OCI-LY7 (cell line): Measurements from ENCODE around the gene NAA50.

ENCODE experiments used
- EZH2phosphoT487 ChIP-seq: fragments of 200-600 bp; sonication (generic); IDR thresholded peaks from 2 replicates; pipeline ENCODE4 v1.6.1; 2018; ENCODE audit warnings: low read depth, borderline replicate concordance, mild to moderate bottlenecking, mixed run types, antibody characterized with exemption, low read length, moderate library complexity, mixed read lengths
- TF ChIP-seq, protein P1 (sequence below): fragments of 200-600 bp; sonication (generic); conservative IDR thresholded peaks from 2 replicates; pipeline ENCODE4 v1.5.1; 2014; ENCODE audit warnings: mild to moderate bottlenecking, antibody characterized with exemption, low read length, moderate library complexity, mixed read lengths

DNA sequence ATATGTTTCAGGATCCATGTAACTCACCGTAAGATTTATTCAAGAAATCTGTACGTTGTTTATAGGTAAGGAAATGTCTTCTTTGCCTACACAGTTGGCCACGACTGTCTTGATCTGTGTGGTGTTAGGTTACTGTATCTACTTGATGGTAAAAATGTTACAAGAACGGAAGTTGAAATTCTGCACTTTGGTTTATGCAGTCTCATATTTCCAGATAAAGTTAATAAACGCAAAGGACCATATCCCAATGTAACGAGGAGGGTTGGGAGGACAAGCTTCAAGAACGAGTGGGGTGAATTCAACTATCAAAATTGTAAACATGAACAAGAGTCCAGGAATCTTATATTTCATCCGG is 50.6 kb downstream of the NAA50 start:
- TF ChIP-seq, protein P1, sequence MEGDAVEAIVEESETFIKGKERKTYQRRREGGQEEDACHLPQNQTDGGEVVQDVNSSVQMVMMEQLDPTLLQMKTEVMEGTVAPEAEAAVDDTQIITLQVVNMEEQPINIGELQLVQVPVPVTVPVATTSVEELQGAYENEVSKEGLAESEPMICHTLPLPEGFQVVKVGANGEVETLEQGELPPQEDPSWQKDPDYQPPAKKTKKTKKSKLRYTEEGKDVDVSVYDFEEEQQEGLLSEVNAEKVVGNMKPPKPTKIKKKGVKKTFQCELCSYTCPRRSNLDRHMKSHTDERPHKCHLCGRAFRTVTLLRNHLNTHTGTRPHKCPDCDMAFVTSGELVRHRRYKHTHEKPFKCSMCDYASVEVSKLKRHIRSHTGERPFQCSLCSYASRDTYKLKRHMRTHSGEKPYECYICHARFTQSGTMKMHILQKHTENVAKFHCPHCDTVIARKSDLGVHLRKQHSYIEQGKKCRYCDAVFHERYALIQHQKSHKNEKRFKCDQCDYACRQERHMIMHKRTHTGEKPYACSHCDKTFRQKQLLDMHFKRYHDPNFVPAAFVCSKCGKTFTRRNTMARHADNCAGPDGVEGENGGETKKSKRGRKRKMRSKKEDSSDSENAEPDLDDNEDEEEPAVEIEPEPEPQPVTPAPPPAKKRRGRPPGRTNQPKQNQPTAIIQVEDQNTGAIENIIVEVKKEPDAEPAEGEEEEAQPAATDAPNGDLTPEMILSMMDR, result no peak
- TF ChIP-seq EZH2phosphoT487, result no peak
